GM12892 (cell line): ENCODE results near the gene RNF4.
"Not testable (repeated sequence)": the region's sequence is repeated elsewhere in the genome, so short reads cannot be mapped to it uniquely, and the experiment has no call there.

Source experiments
- DNase-seq: peaks from one replicate; pipeline ENCODE4 v3.0.0; 2011; ENCODE audit not compliant: insufficient read length
- FAIRE-seq: peaks from 2 replicates; lab custom pipeline; 2011; peaks lifted over from hg19 to GRCh38; lab: Jason Lieb, UNC
- POLR2A ChIP-seq: IDR thresholded peaks from 2 replicates; pipeline ENCODE4 v1.6.1; 2011; ENCODE audit warnings: low read depth, low read length, control low read depth
- POLR2AphosphoS5 ChIP-seq: IDR thresholded peaks from 2 replicates; pipeline ENCODE4 v1.6.1; 2011; ENCODE audit warnings: low read depth, low read length, control low read depth
- TAF1 ChIP-seq: IDR thresholded peaks from 2 replicates; pipeline ENCODE4 v1.6.1; 2011; ENCODE audit warnings: low read depth, mild to moderate bottlenecking, control low read depth, low read length, borderline replicate concordance

RNF4 gene

GRCh38 chr4:2428496-2429213 is 40.3 kb upstream of the RNF4 start:
- DNase-seq: no peak
- no peak for TF ChIP-seq POLR2AphosphoS5
- no peak for TF ChIP-seq TAF1
- no peak for TF ChIP-seq POLR2A
- no peak for FAIRE-seq

- DNase-seq, FAIRE-seq: not testable (repeated sequence)
Measured at GRCh38 chr4:2429945-2430757, 38.8 kb upstream of the RNF4 start.

- no peak for TF ChIP-seq POLR2AphosphoS5
- TF ChIP-seq POLR2A: no peak
- no peak for TF ChIP-seq TAF1
- FAIRE-seq: no peak
- DNase-seq: no peak
Measured at GRCh38 chr4:2432004-2432403, 36.9 kb upstream of the RNF4 start.

- FAIRE-seq: no peak
- TF ChIP-seq TAF1 (no peak), POLR2AphosphoS5 (no peak), POLR2A (no peak)
- no peak for DNase-seq
Measured at GRCh38 chr4:2432991-2433530, 35.8 kb upstream of the RNF4 start.

GRCh38 chr4:2433609-2434350 is 35.1 kb upstream of the RNF4 start:
- TF ChIP-seq POLR2A (no peak), TAF1 (no peak), POLR2AphosphoS5 (no peak)
- DNase-seq (no peak), FAIRE-seq (no peak)

GRCh38 chr4:2434420-2434819 is 34.5 kb upstream of the RNF4 start:
- TF ChIP-seq POLR2A (no peak), POLR2AphosphoS5 (no peak), TAF1 (no peak)
- FAIRE-seq (no peak), DNase-seq (no peak)

- TF ChIP-seq POLR2A (no peak), POLR2AphosphoS5 (no peak), TAF1 (no peak)
- no peak for FAIRE-seq
- no peak for DNase-seq
Measured at GRCh38 chr4:2436301-2436700, 32.6 kb upstream of the RNF4 start.

GRCh38 chr4:2436761-2437474 is 32.0 kb upstream of the RNF4 start:
- TF ChIP-seq TAF1: no peak
- no peak for FAIRE-seq
- no peak for DNase-seq

GRCh38 chr4:2437475-2438215 is 31.3 kb upstream of the RNF4 start:
- TF ChIP-seq TAF1 (no peak), POLR2AphosphoS5 (no peak), POLR2A (no peak)
- FAIRE-seq (no peak), DNase-seq (no peak)
